Stimulated activated CD4-positive, alpha-beta T cell treated with anti-CD3 and anti-CD28 coated beads, Interleukin-1b, Interleukin-23, amount 100 ng/mL, for 4 hours (primary cell): ENCODE measurements around the gene LY9.
"Not testable (repeated sequence)": the region's sequence is repeated elsewhere in the genome, so short reads cannot be mapped to it uniquely, and the experiment has no call there.

Experiments
- DNase-seq, 2 donors: peaks; one replicate each; pipeline ENCODE4 v3.0.0-alpha.2; 2020; ENCODE audit warnings: low read depth in 2 of 2

The LY9 gene

DNA sequence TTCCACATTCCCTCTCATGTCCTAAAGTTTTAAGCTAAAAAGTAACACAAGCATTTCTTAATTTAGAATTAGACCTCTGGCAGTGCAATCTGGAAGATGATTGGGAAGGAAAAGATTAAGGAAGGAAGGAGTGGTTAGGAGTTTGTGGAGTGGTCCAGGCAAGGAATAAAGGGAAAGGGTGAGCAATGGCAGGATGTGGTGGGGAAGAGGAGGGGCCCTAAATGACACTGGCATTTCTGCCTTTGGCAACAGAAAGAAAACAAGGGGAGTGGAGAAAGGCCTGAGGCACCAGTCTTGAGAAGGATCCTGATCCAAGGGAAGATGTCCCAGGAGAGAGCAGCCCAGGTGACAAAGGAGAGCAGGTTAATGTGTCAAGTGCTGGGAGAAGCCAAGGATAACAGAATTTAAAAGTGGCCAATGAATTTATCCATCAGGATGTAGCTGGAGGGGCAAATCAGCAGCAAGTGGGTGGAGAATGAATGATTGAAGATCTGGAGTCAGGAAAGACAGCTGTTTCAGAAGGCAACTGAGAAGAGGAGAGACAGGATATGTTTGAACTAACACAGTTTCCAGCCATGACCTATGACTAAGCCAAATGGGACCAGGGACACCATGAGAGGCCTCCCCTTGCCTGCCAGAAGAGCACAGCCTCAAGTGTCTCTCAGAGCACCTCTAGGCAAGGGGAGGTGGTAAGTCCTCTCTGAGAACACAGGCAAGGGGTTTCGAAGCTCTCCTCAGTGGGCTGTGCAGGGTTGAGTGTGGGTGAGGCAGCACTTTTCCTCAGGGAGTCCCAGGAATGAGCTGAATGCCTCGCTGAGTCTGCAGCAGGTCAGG is 20.9 kb upstream of the LY9 start:
- no peak for DNase-seq

DNA sequence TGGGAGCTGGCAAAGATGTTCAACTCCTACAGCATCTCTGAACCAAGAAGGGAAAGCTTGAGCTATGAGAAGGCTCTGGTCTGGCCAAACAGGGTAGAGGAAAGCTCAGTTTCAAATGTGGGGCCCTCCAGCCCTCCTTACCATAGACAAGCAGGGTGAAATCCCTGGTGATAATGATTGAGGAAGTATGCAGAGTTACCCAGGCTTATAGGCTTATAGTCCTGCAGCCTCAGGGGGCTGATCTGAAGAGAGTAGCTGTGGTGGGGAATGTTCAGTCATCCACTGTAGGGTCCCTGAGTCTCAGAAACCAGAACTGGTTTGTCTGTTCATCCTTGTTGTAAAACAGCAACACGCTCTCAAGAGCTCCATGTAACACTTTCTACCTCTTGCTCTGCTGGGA is 19.8 kb upstream of the LY9 start:
- no peak for DNase-seq

- peak in 1 of 2 donors; percentile 32 for DNase-seq
These were observed 18.4 kb upstream of the LY9 start for GRCh38 chr1:160777486-160778089.

GRCh38 chr1:160778976-160779375 is 17.0 kb upstream of the LY9 start:
- no peak for DNase-seq

DNA sequence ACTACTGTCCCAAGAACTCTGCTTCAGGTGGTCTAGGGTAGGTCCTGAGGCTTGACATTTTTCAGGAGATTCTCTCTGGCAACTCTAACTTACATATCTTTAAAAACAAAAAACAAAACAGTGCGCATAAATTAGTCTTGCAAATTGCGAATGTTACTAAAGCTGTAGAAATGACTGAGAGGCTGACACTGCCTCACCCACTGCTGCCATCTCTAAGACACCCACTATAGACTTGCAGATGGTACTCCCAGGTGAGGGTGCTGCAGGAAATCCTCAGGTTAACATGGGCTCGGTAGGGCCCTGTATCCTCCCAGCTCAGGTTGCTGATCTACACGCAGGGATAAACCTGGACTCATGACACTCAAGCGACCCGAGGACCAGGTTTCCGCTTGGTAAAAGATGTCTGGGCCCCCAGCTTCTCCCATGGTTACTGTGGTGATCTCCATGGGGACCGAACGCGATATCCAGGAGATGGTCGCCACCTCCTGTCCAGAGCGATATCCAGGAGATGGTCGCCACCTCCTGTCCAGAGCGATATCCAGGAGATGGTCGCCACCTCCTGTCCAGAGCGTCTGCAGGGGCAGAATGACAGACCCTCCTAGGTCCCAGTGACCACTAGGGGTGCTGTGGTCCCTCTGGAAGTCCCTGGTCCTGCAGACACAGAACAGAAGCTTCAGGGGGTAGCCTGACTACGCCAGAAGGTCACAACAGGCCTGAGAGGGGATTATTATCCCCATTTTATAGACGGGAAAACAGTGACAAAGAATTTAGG is 16.2 kb upstream of the LY9 start:
- DNase-seq, result peak in 1 of 2 donors; percentile 22

DNA sequence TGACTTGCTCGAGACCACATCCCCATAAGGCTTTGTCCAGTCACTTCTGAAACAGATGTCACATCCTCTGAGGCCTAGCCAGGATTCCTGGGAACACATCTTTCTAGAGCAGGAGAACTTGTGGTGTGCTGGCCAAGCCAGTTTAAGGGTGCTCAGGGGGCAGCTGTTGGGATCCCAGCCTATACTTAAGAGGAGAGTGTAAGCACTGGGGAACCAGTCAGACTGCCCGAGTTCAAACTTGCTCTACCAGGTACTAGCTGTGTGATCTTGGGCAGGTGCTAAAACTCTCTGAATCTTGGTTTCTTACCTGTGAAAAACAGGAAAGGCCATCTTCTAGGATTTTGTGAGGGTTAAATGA is 15.6 kb upstream of the LY9 start:
- no peak for DNase-seq

DNA sequence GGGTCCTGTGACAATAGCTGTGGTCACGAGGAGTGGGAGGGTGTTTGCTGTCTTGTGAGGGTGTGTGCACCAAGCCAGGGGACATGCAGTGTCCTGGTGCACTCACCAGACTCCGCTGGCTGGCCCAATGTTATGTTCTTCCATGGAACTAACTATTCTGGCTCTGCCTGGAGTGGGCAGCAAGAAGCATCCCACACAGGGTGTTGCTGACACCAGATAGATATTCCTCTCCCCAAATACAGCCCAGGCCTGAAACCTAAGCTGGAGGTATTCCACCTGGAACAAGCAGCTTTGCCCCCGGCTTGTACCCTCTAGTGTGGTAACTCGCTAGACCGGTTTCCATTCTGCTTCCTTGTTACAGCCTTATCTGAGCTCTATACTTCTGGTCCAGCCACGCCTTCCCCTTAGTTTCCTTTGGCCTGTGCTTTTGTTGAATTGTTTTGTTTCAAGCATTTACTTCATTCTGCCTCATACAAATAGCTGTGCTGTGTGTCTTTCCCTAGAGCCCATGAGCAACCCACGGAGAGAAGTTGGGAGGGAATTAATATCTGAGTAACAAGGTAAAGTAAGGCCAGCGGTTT is 14.7 kb upstream of the LY9 start:
- no peak for DNase-seq

DNA sequence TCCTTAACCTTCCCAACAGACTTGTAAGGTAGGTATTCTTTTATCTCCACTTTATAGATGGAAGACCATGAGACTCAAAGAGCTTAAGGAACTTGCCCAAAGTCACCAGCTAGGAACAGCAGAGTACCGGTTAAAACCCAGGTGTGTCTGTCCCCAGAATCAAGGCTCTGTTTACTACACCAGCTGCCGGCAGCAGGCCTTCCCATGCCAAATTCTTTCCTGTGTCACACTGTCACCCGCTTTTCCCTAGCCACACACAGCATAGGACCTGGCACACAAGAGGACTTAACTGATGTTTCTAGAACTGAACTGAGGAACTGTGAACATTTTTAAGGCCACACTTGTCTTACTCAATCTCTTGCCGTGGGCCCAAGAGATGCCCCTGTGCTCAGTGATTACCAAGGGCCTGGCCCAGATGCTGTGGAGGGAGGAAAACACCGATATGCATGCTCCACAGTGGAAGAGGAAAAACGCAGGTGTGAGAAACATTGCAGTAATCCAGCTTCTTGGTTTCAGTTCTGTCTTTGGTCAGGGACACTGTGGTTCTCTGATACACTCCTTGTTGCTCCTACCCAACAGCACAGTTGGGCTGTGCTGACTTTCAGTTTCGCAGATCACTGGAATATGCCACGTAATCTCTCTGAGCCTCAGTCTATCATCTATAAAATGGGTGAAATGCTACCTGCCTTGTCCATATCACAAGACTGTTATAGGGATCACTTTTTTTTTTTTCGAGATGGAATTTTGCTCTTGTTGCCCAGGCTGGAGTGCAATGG is 13.9 kb upstream of the LY9 start:
- no peak for DNase-seq

- not testable (repeated sequence) for DNase-seq
These were observed 12.8 kb upstream of the LY9 start for GRCh38 chr1:160782988-160783765.

GRCh38 chr1:160789051-160789701 is 6.8 kb upstream of the LY9 start:
- no peak for DNase-seq

GRCh38 chr1:160789702-160790611 is 6.0 kb upstream of the LY9 start:
- DNase-seq, result no peak

GRCh38 chr1:160794376-160794775 is 1.6 kb upstream of the LY9 start:
- DNase-seq, result no peak

DNA sequence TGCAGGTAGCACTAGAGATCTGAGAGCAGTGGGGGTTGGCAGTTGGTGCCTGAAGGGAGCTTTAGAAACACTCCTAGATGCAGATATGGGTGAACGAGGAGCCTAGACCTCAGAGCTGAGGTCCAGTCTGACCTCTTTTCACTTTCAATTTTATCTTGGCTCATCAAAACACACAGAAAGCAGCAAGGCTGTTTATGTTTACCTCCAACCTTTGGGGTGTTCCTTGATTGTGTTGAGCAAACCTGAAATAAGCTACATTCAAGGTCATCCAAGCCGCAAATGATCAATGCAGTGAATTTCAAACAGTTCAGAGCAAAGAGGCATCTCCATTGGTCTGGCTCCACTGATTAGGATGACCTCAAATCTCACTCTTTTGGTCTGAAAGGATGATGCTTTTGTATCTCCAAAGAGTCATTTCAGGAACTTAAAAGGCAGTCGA is 1.3 kb downstream of the LY9 start:
- no peak for DNase-seq

DNA sequence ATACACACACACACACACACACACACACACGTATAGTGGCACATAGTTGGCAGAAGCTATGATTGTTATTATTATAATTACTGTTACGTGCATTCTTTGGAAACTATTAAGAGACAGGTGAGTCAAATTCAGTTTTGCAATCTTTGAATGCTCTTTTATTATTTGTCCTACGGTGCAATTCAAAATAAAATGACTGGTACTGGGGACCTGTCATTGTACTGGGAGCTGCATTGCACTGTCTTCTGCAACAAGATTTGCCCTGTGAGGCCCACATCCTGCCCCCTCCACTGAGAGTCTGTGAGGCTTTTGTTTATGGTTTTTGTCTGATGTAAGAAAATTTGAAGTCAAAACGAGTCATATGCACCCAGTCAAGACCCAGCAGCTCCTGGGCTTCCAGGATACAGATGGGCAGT is 1.9 kb downstream of the LY9 start:
- peak; percentile 29 to 31 for DNase-seq

- no peak for DNase-seq
These were observed 2.5 kb downstream of the LY9 start for GRCh38 chr1:160798439-160798838.

GRCh38 chr1:160799641-160800040 is 3.7 kb downstream of the LY9 start:
- DNase-seq, result no peak

- no peak for DNase-seq
These were observed 4.2 kb downstream of the LY9 start for GRCh38 chr1:160800142-160800541.

DNA sequence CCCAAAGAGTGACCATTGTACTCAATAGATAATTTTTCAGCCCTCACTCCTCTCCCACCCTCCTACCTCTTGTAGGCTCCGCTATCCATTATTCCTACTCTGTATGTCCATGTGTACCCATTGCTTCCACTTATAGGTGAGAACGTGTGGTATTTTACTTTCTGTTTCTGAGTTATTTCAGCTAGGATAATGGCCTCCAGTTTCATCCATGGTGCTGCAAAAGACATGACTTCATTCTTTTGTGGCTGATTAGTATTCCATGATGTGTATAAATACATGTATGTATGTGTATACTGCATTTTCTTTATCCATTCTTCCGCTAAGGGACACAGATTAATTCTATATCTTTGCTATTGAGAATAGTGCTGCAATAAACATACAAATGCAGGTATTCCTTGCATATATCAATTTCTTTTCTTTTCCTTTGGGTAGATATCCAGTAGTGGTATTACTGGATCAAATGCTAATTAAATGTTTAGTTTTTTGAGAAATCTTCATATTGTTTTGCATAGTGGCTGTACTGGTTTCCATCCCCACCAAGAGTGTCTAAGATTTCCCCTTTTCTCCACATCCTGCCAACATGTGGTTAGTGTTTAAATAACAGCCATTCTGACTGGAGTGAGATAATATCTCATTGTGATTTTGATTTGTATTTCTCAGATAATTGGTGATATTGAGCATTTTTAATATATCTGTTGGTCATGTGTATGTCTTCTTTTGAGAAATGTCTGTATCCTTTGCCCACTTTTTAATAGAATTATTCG is 4.9 kb downstream of the LY9 start:
- DNase-seq, result no peak
